ENCODE measurements around the gene TENM4.

The TENM4 gene

GRCh38 chr11:78763664-78764063 is 677.2 kb downstream of the TENM4 start:
- no peak for DNase-seq

GRCh38 chr11:78762105-78762504 is 678.7 kb downstream of the TENM4 start:
- DNase-seq = no peak

DNA sequence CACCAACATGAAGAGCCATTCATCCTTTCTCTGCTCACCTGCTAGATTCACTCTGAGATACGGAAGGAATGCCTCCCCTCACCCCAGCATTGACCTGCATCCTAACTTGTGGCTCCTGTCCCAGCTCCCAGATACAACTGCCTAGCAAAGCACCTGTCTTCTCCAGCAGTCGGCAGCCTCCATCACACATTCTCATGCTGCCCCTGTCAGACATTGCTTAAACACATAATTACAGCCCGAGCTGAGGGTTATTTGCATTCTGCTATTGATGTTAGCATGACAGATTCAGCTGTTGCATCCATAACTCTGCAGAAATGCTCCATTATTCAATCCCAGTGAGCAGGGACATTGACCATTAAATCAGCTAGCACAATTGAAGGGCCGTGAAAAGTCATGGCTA is 681.8 kb downstream of the TENM4 start:
- DNase-seq = no peak

DNA sequence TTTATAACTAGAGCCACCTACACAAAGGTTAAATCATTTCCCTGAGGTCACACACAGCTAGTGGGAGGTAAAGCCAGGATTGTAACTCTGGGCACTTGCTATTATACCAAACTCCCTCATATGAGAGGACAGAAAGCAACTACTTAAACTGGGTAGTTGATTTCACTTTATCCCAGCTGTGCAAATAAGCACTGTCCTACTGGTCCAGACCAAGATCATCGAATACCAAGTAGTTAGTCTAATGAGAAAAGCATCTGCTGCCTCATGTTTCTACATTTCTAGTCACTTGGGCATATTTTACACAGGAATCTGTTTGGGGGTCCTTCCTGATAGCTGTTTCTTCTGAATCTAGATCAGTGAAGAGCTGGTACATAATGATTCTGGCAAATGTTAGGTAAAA is 687.5 kb downstream of the TENM4 start:
- no peak for DNase-seq

DNA sequence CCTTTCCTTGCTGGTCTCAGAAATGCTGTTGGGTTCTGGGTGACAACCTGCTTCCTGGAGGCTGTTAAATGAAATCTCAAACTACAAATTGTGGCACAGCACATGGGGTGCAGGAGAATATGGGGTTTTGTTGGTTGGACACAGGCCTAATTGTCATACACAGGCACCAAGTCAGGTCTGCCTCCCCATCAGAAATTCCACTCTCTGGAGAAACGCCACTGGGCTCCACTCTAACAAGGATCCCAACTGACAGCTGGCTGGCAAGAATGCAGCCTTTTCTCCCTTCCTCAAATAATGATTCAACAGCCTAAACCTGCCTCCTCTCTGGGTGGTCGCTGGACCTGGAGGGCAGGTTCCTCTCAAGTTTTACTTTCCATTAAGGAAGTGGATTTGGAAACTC is 688.3 kb downstream of the TENM4 start:
- DNase-seq = no peak

DNA sequence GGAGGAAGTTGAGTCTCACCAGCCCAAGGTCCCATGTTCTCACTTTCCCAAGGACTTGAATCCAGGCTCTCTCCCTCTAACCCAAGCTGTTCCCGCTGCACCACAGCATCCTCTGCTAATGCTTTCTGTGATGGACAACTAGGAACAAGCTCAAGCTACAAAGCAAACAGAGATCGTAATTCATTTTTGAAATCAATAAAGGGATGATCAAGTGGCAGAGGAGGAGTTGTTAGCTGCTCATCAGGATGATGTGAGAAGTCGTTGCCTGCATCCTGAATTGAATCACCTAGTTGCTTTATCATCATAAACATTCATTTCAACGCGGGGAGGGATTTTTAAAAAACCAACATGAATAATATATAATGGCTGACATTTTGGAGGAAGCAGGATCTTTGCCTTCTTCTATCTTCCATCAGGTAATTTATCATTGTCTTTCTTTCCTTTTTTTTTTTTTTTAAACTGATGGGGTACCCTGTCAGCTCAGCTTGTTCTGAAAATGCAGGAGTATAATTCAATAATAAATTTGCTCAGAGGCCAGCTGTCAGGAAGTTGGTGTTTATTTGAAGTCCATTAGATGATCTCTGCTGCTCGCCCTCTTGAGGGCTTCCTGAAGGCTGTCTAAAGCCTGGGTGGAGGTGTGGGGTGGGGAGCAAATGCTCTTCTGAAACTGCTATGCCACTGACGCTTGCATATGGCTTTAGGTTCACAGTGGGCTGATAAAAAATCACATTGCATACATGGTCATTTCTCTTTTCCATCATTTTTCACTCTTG is 691.7 kb downstream of the TENM4 start:
- DNase-seq = no peak

- DNase-seq = no peak
Observed at GRCh38 chr11:78744949-78745348, 695.9 kb downstream of the TENM4 start.

DNA sequence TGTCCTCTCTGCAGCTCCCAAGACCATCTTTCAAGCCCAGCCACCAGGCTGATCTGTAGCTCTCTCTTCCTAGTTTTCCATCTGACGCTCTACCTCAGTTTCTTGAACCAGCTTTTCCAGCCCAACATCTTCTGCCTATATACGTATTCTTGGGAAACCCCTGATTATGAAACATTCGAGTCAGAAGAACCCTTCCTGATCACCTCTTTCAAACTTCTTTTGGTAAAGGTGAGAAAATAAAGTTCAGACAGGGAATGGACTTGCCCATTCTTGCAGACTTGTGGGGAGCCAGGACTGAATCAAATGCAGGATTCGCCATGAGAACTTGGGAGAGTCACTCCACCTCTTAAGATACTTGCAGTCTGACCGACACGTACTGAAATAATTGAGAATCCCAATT is 696.6 kb downstream of the TENM4 start:
- no peak for DNase-seq

- DNase-seq = no peak
Observed at GRCh38 chr11:78742430-78742829, 698.4 kb downstream of the TENM4 start.

DNA sequence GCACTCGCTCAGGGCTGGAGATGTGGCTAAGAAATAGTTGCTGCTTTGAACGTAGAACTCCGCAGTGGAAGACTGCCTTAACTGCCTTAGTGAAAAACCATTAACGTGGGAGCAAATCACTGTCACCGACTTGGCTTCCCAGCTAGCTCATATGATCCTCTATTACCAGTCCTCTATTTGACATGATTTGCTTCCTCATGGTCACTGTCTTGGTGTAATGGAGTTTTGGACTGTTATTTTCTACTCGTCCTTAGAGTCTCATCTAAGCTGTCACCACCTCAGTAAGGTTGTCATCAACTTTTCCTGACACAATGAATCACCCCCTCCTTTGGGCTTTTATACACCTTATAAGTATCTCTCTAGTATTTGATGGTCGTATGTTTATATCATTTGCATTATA is 699.1 kb downstream of the TENM4 start:
- DNase-seq = no peak

GRCh38 chr11:78740199-78741071 is 700.4 kb downstream of the TENM4 start:
- no peak for DNase-seq

GRCh38 chr11:78737891-78738290 is 702.9 kb downstream of the TENM4 start:
- no peak for DNase-seq

DNA sequence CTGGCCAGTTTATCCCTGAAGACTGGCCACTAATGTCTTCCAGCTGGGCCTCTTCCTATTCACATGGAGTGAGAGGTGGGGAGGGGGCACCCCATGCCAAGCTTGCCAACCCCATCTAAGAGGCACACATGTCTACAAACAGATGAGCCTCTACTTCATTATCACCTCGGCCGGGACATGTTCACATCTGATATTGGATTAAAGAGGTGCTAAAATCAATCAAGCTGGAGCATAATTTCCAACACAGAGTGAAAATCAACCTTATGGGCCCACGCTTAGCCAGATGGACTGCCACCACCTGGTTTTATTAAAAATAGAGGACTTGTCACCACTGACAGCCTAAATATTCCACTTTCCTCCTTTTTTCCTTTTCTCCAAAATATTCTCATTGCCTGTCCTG is 703.5 kb downstream of the TENM4 start:
- no peak for DNase-seq

GRCh38 chr11:78735711-78736110 is 705.1 kb downstream of the TENM4 start:
- DNase-seq = no peak

DNA sequence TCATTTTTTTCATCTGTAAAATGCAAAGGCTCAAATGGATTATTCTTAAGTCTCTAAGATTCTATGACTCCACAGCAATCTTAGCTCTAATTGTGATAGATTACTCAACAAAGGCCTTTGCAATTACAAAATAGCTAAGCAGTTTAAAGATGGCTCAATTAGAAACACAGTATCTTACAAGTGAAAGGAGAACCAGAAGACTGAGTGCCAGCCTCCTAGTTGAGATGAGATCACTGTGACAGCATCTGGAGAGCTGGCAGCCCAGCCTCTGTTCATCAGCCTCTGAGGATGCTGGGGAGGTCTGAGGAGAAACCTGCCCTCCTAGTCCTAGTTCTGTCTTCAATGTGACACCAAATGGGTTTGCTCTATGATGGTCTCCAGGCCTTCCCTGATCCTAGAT is 707.8 kb downstream of the TENM4 start:
- no peak for DNase-seq

DNA sequence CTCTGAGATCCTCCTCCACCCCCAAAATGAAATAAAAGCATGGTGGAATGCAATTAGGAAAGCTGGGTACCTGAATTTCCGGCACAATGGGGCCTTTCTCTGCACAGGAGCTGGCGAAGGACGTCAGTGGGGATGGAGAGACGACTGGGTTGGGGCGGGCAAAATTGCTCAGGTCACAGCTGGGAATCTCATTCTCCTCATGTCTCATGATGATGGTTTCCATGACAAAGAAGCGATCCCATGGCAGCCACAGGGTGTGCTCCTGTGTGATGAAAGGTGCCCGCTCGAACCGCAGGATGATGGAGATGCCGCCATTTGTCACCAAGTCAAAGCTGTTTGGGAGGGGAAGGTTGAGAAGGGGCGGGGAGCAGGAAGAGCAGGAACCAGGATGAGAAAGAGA is 708.6 kb downstream of the TENM4 start:
- DNase-seq = no peak

- no peak for DNase-seq
Observed at GRCh38 chr11:78731027-78731426, 709.8 kb downstream of the TENM4 start.

DNA sequence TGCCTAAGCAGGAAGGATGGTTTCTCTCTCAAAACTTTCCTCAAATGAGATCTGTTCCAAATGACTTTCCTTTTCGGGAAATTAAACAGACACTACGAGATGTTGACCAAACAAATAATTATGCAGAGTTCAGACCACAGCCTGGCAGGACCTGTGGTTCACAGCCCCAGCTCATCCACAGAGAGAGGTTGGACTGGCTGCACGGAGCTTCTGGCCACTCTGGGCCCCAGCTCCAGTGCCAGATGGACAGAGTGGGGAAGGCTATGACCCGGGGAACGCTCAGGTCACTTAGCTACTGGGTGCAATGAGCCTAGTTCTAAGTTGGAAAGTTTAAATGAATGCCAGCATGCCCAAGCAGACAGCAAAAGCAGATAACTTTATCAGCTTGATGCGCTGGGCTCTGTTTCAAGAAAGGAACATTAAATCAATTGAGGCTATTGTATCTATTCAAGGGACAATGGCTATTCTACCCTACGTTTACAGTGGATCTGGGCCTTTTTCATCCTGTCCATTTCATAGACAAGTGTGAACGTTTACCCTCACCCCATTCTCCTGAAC is 710.5 kb downstream of the TENM4 start:
- no peak for DNase-seq

- no peak for DNase-seq
Observed at GRCh38 chr11:78727816-78728215, 713.0 kb downstream of the TENM4 start.

DNA sequence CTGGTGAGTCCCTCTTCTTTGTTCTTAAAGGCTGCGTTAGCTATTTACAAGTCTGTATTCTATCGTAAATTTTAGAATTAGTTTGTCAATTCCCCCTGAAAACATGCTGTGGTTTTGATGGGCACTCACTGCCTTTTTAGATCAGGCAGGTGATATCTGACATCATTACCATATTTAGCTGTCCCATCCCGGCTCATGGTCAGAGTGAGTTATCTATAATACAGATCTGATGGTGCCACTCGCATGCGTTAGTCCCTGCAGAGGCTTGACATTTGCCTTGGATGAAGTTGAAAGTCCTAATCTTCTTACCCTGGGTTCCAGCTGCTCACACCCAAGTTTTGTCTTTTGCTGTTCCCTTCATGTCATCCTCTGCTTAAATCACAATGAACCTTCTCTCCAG is 715.6 kb downstream of the TENM4 start:
- DNase-seq = no peak

GRCh38 chr11:78722786-78723185 is 718.0 kb downstream of the TENM4 start:
- DNase-seq = no peak

- DNase-seq = no peak
Observed at GRCh38 chr11:78720281-78720989, 720.4 kb downstream of the TENM4 start.

DNA sequence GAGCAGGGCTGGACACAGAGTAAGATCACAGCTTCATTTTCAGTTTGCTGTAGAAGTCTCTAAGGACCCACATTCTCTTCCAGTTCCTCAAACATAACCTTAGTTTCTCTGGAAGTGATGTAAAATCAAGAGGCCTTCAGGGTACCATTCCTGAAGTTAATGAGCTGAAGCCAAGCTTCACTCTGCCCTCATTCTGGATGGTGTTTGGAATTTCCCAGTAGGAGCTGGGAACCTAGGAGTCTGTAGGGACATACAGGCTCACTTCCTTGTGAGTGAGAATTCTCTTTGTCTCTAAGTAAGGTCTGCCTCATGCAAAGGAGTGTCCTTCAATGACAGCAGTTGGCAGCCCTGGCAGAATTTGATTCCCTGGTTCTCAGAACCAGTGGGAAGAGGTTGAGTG is 723.8 kb downstream of the TENM4 start:
- DNase-seq = no peak

Measured in CD4-positive, alpha-beta T cell treated with Interleukin-6 for 4 hours (primary cell).